ENCODE results near the gene CCDC74A. TPM values are rescaled to one million over a fixed set of nuclear protein-coding genes. Genes with fewer than 3 reads are reported as not detected.
A peak's percentile ranks its signal among the peaks of the same experiment; 100 is the strongest.
"Not testable (repeated sequence)": the region's sequence is repeated elsewhere in the genome, so short reads cannot be mapped to it uniquely, and the experiment has no call there.

CCDC74A gene
- total RNA-seq: 1.5 and 2.3 TPM in 2 replicates

DNA sequence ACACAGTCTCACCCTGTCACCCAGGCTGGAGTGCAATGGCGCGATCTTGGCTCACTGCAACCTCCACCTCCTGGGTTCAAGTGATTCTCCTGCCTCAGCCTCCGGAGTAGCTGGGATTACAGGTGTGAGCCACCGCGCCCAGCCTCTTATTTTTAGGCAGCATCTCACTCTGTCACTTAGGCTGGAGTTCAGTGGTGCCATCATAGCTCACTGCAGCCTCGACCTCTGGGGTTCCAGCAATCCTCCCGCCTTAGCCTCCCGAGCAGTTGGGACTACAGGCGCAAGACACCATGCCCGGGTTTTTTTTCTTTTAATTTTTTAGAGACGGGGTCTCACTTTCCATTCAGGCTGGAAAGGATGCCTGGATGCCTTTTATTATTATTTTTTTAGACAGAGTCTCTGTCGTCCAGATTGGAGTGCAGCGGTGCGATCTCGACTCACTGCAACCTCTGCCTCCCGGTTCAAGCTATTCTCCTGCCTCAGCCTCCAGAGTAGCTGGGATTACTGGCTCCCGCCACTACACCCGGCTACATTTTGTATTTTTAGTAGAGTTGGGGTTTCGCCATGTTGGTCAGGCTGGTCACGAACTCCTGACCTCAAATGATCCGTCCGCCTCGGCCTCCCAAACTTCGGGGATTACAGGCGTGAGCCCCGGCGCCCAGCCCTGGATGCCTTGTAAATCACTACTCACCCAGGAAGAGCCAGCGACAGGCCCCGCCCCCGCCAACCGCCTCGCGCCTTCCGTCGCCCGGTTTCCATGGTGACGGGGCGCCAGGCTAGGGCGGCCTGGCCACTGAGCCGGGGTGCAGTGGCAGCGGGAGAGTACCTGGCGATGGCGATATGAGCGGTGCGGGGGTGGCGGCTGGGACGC, at the start of gene CCDC74A:
TSS of gene CCDC74A (plus strand) at position 758 of the 871 bp plus-strand sequence. CDS start at position 841, 83 bp downstream.
- H3K4me1 Mint-ChIP-seq: peaks cover 11% of the 10 kb centered on the region
- H3K27me3 Mint-ChIP-seq; H3K9me3 Mint-ChIP-seq; H3K36me3 Mint-ChIP-seq (ENCODE audit: low read depth): not testable (repeated sequence)
- H3K27ac Mint-ChIP-seq: peak within 1 kb of the TSS; percentile 75
- DNase-seq: peak; percentile 96
- intact Hi-C loops (cut with micrococcal nuclease): loop anchor here (2.0 kb wide), 1 partner anchor 35 kb away; the partner anchor contains the start of gene MZT2A
- peak within 1 kb of the TSS; percentile 87 for H3K4me3 Mint-ChIP-seq

DNA sequence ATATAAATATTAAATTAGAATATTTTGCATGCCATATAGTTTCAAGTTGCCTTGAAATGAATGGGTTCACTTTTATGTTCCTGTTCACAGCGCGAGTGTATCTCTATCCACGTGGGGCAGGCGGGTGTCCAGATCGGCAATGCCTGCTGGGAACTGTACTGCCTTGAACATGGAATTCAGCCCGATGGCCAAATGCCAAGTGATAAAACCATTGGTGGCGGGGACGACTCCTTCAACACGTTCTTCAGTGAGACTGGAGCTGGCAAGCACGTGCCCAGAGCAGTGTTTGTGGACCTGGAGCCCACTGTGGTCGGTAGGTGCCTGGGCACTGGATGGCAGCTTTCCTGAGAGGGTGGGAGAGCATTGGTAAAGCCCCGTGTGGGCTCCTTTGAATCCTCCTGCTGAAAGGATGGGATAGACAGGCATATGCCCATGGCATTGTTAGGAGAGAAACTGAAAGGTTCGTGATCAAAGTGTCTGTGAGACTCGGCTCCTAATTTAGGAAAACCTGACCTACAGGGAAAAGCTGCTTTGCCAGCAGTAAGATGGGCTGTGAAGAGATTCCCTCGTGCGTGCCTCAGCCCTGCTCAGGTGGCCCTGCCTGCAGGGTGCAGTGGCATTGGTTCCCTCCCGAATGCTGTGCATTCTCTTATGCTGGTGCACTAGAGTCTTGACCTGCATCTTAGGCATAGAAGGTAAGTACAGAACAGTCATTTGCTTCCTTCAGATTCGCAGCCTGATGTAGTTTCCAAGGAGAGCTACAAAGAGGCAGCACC, 49.4 kb upstream of the CCDC74A start:
- intact Hi-C loops (cut with micrococcal nuclease); H3K27ac Mint-ChIP-seq; H3K4me1 Mint-ChIP-seq; H3K9me3 Mint-ChIP-seq; H3K4me3 Mint-ChIP-seq; H3K27me3 Mint-ChIP-seq; DNase-seq: not testable (repeated sequence)
- H3K36me3 Mint-ChIP-seq (ENCODE audit: low read depth): peaks cover 13% of the 10 kb centered on the region

DNA sequence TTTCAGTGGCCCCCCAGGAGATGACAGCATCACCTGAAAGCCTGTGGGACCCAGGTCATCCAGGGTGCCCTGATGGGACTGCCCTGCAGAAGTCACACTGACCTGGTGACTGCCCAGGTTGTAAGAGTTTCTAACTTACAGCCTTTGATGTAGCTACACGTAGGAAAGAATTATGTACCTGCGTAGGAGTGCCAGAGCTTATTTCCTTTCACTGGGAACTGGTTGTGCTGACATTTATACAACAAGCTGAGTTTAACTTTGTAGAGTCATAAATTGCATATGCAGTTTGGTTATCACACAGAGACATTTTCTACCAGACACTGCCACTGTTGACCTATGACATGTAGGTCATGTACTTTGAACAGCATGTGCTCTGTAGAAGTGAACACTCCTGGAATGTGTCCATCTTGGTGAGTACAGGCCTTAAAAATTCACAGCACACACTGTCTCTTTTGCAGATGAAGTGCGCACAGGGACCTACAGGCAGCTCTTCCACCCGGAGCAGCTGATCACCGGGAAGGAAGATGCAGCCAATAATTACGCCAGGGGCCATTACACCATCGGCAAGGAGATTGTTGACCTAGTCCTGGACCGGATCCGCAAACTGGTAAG, 48.7 kb upstream of the CCDC74A start:
- H3K27me3 Mint-ChIP-seq; intact Hi-C loops (cut with micrococcal nuclease); DNase-seq; H3K4me1 Mint-ChIP-seq; H3K4me3 Mint-ChIP-seq; H3K27ac Mint-ChIP-seq; H3K9me3 Mint-ChIP-seq: not testable (repeated sequence)
- peaks cover 15% of the 10 kb centered on the region for H3K36me3 Mint-ChIP-seq (ENCODE audit: low read depth)

DNA sequence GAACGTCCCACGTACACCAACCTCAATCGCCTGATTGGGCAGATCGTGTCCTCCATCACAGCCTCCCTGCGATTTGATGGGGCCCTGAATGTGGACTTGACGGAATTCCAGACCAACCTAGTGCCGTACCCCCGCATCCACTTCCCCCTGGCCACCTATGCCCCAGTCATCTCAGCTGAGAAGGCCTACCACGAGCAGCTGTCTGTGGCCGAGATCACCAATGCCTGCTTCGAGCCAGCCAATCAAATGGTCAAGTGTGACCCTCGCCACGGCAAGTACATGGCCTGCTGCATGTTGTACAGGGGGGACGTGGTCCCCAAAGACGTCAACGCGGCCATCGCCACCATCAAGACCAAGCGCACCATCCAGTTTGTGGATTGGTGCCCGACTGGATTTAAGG, 47.3 kb upstream of the CCDC74A start:
- H3K4me3 Mint-ChIP-seq; DNase-seq; H3K27me3 Mint-ChIP-seq; intact Hi-C loops (cut with micrococcal nuclease); H3K4me1 Mint-ChIP-seq; H3K9me3 Mint-ChIP-seq; H3K27ac Mint-ChIP-seq: not testable (repeated sequence)
- peaks cover 15% of the 10 kb centered on the region for H3K36me3 Mint-ChIP-seq (ENCODE audit: low read depth)

DNA sequence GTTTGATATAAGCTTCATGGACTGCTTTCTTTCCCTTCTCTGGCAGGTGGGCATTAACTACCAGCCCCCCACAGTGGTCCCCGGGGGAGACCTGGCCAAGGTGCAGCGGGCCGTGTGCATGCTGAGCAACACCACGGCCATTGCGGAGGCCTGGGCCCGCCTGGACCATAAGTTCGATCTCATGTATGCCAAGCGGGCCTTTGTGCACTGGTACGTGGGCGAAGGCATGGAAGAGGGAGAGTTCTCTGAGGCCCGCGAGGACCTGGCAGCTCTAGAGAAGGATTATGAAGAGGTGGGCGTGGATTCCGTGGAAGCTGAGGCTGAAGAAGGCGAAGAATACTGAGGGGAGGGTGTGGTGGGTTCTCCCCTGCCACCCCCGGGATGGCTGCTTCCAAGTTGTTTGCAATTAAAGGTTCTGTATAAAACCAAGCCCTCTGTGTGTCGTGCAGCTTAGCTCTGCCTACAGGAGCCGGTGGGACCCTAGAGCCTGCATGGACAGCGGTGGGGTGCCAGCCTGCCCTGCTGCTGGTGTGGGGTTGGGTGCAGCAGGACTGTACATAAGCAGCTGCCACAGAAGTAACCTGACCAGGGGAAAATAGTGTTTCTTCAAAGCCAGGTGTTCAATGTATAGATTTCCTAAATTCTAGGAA, 45.1 kb upstream of the CCDC74A start:
- H3K4me3 Mint-ChIP-seq; H3K27me3 Mint-ChIP-seq; intact Hi-C loops (cut with micrococcal nuclease); H3K27ac Mint-ChIP-seq; H3K4me1 Mint-ChIP-seq; DNase-seq; H3K36me3 Mint-ChIP-seq (ENCODE audit: low read depth); H3K9me3 Mint-ChIP-seq: not testable (repeated sequence)

DNA sequence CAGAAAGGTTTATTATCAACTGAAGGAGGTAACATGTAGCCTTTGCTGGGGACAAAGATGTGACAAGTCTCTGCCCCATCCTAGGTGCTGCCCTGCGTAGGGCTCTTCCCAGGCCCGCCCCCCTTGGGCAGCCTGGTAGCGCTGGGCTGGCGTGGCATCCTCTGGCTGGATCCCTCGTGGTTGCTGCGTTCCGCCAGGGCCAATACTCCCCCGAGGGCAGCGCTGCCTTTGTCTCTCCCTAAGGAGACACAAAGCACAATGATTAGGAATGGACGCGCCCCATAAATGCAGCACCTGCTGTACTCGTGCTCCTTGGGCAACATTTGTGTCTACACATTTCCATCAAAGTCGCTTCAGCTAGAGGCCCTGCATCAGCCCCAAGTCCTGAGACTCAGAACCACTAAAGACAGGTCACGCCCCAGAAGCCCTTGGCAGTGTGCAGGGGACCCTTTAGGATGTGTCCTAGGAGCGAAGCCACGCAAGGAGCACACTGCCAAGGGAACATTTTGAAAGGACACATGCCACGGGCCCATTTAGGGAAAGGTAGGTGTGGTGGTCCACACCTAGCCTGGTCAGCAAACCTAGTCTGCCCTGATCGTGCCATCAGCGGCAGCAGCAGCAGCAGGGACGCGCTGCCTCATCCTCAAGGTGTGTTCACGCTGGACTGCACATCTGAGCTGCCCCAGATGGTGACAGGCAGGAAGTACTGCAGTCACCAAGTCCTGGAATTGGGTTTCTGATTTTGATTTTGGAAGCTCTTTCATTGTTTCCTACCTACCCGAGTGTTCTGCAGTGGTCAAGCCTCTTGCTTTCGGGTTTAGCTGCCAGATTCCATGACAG, 43.5 kb upstream of the CCDC74A start:
- Mint-ChIP-seq H3K4me1 (peaks cover 14% of the 10 kb centered on the region), H3K36me3 (ENCODE audit: low read depth) (peaks cover 19% of the 10 kb centered on the region)
- H3K27ac Mint-ChIP-seq; intact Hi-C loops (cut with micrococcal nuclease); H3K27me3 Mint-ChIP-seq; DNase-seq; H3K4me3 Mint-ChIP-seq; H3K9me3 Mint-ChIP-seq: not testable (repeated sequence)

DNA sequence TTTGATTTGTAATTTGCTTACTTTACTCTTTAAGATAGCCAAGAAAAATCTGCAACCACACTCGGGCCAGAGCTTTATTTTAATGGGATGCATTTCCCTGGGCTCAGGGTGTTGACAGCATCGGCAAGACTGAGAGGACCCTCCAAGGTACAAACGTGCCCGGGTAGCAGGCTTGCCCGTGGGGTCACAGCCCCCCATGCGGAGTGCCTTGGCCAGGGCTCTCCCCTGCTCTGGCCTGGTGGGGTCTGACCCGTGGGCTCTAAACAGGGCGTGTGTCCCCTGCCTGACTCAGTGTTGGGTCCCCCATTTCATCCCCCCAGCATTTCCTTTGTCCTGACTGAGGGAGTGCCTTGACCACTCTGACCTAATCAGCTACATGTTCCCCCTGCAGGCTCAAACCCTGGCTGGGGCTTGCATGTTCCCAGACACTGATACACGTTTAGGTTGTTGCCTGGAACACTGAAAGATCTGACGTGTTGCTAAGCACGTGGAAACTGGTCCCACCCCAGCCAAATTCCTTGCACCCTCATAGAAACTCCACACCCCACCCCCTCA, 42.7 kb upstream of the CCDC74A start:
- H3K9me3 Mint-ChIP-seq; H3K27ac Mint-ChIP-seq; DNase-seq; H3K27me3 Mint-ChIP-seq; intact Hi-C loops (cut with micrococcal nuclease); H3K4me3 Mint-ChIP-seq: not testable (repeated sequence)
- Mint-ChIP-seq H3K4me1 (peaks cover 17% of the 10 kb centered on the region), H3K36me3 (ENCODE audit: low read depth) (peaks cover 19% of the 10 kb centered on the region)

DNA sequence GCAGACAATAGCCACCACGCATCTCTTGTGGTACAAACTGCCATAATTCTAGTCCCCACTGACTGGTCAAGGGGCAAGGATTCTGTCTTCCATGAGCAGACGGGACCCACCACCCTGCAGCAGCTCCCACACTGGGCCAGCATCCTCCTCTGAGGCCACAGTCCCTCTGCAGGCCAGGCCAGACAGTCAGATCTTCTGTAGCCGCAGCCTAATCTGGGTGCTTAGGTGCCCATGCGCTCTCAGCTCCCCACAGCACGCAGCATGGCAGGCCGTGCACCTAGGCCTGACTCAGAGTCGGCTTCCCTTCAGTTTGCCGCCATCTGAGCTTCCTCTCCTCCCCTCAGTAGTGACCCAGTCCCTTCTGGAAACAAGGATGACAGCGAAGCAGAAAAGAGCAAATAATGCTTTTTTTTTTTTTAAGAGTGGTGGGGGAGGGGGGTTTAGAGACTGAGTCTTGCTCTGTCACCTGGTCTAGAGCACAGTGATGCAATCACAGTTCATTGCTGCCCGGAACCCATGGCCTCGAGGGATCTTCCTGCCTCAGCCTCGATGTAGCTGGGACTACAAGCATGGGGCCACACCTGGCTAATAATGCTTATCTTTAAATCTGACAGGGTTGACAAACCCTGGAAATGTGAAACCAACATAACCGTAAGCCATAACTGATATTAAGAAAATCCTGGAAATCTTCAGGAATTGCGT, 41.3 kb upstream of the CCDC74A start:
- H3K9me3 Mint-ChIP-seq; H3K27ac Mint-ChIP-seq; DNase-seq; intact Hi-C loops (cut with micrococcal nuclease); H3K27me3 Mint-ChIP-seq; H3K4me3 Mint-ChIP-seq: not testable (repeated sequence)
- Mint-ChIP-seq H3K36me3 (ENCODE audit: low read depth) (peaks cover 26% of the 10 kb centered on the region), H3K4me1 (peaks cover 23% of the 10 kb centered on the region)

DNA sequence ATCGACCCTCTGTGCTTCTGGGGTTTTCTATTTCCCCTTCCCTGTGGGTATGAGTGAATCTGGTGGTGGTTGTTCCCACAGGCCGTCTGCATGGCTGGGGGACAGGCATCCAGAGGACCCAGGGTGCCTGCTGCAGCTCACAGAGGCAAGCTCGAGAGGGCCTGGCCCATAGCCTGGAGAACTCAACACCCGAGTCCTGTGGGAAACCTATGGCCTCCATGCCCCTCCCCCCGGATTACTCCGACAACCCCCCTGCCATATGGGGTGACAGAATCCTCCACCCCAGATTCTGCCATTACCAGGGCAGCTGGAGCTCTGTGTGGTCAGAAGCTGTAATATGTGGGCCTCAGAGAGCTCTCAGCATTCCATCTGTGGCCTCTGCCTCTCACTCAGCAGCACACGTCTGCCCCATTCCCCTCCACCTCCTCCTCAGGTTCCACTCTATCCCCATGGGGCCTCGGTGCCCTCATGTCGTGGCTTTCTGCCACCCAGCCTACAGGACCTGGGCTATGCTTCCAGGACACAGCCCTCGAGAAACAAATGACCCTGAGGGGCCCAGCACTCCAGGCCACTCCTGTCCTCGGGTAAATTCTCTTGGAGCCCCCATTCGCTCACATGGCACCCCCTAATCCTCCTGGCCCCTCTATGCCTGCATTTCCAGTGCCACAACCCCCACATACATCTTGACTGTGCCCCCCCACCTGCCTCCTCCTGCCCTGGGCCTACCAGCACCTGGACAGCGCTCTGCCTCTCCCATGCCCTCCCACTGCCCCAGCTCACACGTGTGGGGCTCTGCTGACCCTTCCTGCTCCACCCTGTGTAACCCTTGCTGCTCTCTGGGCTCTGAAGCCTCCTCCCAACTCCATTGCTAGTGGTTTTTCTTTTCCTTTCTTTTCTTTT, 39.1 kb upstream of the CCDC74A start:
- H3K27ac Mint-ChIP-seq: peak overlapping the region; percentile 25
- no peaks in the 10 kb centered on the region for H3K27me3 Mint-ChIP-seq
- no peak for DNase-seq
- H3K9me3 Mint-ChIP-seq: no peaks in the 10 kb centered on the region
- peaks cover 27% of the 10 kb centered on the region for H3K36me3 Mint-ChIP-seq (ENCODE audit: low read depth)
- intact Hi-C loops (cut with micrococcal nuclease): no loop called here
- peaks cover 20% of the 10 kb centered on the region for H3K4me1 Mint-ChIP-seq
- H3K4me3 Mint-ChIP-seq: no peak overlapping the region

DNA sequence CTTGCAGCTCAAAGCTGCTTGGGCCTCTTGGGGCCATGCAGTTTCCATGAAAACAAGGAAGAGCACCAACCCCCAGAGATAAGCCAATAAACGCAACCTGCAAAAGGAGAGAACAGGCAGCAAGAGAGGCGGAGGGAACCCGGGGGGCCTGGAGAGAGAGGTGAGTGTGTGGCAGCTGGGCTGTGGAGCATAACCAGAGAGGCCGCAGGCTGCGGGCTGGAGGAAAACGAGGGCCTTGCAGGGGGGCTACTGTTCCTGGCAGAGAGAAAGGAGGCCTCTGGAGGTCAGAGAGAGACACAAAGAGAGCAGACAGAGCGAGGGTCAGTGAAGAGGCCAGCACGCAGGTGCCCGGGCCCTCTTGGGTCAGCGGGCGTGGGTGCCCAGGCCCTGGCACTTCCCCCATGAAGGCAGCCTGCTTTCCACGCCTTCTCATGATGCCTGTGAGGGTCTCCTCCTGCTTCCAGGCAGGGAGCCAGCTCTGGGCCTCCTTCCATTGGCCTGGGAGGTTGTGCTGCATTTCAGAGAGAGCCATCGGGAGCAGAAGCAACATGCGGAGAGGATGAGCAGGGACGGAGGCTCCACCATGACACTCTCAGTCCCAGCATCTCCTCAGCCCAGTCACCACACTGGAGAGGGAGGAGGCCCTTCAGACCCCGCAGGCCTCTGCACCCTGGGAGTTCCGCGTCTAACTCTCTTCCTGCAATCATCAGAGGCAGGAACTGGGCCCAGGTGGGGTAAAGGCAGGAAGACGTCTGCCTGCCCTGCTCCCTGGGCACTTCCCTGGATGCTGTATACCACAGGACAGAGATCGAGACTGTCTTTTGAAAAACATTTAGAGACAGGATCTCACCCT, 36.8 kb upstream of the CCDC74A start:
- H3K4me1 Mint-ChIP-seq: peaks cover 29% of the 10 kb centered on the region
- H3K27me3 Mint-ChIP-seq, H3K9me3 Mint-ChIP-seq: not testable (repeated sequence)
- H3K36me3 Mint-ChIP-seq (ENCODE audit: low read depth): peaks cover 26% of the 10 kb centered on the region
- intact Hi-C loops (cut with micrococcal nuclease): loop anchor here (5.0 kb wide), 1 partner anchor 1309 kb away; the partner anchor contains the start of genes MZT2B and SMPD4
- peak overlapping the region; percentile 91 for H3K27ac Mint-ChIP-seq
- peak; percentile 82 for DNase-seq
- H3K4me3 Mint-ChIP-seq: peak overlapping the region; percentile 92

DNA sequence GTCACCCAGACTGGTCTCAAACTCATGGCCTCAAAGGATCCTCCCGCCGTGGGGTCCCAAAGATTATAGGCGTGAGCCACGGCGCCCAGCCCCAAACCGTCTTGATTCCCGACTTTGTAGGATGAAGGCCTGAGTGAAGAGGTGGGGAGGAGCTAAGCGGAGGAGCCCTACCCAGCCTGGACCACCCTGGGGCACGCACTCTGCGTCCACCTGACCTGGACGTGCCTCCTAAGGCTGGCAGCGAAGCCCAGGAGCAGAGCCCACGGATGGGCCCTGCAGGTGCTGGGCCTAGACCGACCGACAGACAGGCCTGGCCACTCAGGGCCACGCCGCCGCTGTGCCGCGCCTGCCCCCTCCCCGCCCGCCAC, 36.2 kb upstream of the CCDC74A start:
- Mint-ChIP-seq H3K4me3 (peak overlapping the region; percentile 92), H3K36me3 (ENCODE audit: low read depth) (peaks cover 25% of the 10 kb centered on the region), H3K4me1 (peaks cover 30% of the 10 kb centered on the region), H3K27ac (peak overlapping the region; percentile 91)
- intact Hi-C loops (cut with micrococcal nuclease): loop anchor here (5.0 kb wide), 1 partner anchor 1309 kb away; the partner anchor contains the start of genes MZT2B and SMPD4
- H3K9me3 Mint-ChIP-seq, H3K27me3 Mint-ChIP-seq, DNase-seq: not testable (repeated sequence)

Data from activated CD4-positive, alpha-beta T cell treated with anti-CD3 and anti-CD28 coated beads, Interleukin-2, amount 10 ng/mL, durations not matched to agents 24 days and 14 days (primary cell).